C4-2B (cell line): ENCODE results near the gene ANGPTL2.

Experiments used
- H3K27ac ChIP-seq: fragments of 450-650 bp; 2 replicates; pipeline ENCODE4 v1.5.1; 2017
- ZFX ChIP-seq: fragments of 450-650 bp; IDR thresholded peaks from 2 replicates; pipeline ENCODE4 v1.6.1; 2017
- TF ChIP-seq, protein P1 (sequence below): fragments of 450-650 bp; conservative IDR thresholded peaks from 2 replicates; pipeline ENCODE4 v1.5.1; 2017; ENCODE audit warnings: mild to moderate bottlenecking

ANGPTL2 gene

DNA sequence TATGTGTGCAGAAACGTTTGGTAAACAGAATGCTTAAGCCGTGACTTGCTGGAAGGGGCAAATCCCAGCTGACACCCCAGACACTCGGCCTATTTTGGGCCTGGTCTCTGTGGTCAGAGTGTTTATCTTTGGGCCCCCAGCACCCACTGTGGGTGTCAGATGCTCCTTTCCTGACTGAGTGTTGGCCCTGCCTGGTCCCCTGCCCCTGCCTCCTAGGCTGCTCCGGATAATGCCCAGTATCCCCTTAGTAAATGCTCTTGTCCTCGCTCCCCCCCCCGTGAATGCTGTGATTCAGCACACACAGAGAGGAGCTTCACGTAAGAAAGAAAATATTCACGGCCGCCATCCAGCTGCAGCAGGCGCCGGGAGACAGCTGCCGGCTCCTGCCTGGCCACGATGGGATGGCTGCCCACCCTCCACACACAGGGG is 11.3 kb upstream of the ANGPTL2 start:
- H3K27ac ChIP-seq = no peak overlapping the region

DNA sequence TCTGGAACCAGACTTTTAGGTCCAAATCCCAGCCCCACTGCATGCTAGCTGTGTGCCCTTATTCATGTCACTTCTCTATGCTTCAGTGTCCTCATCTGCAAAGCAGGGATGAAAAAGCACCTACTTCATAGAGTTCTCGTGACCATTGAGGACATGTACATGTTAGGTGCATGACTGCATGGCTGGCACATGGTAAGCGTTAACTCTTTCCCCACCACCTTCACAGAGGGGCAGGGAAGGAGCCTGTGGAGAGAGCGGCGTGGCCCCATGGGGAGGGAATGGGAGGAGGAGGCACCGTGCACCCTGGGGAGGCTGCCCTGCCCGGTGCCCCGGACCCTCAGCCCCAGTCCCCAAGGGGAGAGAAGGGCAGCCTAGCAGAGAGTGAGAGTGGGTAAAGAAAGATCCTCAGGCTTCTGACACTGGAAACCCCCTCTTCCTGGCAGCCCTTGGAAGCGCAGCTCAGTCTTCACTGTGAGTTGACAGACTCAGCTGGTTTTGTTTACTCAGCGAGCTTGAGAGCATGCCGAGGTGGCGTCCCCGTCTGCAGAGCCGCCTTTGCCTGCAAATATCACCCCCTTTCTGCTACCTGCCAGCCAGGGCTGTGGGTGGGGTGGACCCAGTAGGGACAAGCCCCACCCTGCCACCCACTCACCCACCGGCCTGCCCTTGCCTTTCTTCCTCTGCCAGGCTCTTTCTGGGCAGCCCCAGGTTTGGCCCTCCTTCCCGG is 10.6 kb upstream of the ANGPTL2 start:
- H3K27ac ChIP-seq = no peak overlapping the region
- no peak for TF ChIP-seq ZFX

More for the DNA sequence above, 11.3 kb upstream of the ANGPTL2 start:
- TF ChIP-seq ZFX = no peak
- TF ChIP-seq, protein P1, sequence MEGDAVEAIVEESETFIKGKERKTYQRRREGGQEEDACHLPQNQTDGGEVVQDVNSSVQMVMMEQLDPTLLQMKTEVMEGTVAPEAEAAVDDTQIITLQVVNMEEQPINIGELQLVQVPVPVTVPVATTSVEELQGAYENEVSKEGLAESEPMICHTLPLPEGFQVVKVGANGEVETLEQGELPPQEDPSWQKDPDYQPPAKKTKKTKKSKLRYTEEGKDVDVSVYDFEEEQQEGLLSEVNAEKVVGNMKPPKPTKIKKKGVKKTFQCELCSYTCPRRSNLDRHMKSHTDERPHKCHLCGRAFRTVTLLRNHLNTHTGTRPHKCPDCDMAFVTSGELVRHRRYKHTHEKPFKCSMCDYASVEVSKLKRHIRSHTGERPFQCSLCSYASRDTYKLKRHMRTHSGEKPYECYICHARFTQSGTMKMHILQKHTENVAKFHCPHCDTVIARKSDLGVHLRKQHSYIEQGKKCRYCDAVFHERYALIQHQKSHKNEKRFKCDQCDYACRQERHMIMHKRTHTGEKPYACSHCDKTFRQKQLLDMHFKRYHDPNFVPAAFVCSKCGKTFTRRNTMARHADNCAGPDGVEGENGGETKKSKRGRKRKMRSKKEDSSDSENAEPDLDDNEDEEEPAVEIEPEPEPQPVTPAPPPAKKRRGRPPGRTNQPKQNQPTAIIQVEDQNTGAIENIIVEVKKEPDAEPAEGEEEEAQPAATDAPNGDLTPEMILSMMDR = no peak

DNA sequence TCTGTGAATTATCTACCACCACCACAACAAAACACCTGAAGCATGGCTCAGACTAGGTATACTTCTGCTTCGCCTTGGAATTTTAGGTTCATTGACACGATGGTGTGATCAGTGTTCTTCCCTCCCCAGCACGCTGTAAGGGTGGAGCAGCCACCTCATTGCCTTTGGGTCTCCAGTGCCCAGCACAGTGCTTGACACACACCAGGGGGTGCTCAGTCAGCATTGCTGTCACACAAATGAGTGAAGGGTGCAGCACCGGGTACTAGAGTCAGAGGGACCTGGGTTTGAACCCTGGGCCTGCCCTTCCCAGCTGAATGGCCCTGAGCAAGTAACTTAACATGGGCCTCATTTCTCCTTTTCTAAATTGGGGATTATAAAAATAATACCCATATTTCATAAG is 9.9 kb upstream of the ANGPTL2 start:
- no peak overlapping the region for H3K27ac ChIP-seq
- no peak for TF ChIP-seq ZFX
- TF ChIP-seq, protein P1 = no peak

DNA sequence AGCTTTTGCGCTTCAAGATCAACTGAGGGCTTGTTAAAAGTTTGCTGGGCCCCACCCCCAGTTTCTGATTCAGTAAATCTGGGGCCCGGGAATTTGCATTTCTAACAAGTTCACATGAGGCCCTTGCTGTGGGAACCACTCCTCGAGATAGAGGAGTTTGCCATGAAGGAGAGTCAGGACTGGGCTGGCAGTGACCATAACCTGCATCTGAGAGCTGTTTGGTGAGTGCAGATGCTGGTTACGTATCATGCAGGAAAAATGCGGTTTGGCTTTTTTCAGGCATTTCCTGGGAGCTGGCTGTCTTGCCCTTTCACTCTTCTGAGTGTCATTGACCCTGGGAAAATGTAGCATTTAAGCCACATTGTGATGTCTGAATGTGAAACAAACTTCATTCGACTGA is 9.4 kb upstream of the ANGPTL2 start:
- no peak overlapping the region for H3K27ac ChIP-seq

DNA sequence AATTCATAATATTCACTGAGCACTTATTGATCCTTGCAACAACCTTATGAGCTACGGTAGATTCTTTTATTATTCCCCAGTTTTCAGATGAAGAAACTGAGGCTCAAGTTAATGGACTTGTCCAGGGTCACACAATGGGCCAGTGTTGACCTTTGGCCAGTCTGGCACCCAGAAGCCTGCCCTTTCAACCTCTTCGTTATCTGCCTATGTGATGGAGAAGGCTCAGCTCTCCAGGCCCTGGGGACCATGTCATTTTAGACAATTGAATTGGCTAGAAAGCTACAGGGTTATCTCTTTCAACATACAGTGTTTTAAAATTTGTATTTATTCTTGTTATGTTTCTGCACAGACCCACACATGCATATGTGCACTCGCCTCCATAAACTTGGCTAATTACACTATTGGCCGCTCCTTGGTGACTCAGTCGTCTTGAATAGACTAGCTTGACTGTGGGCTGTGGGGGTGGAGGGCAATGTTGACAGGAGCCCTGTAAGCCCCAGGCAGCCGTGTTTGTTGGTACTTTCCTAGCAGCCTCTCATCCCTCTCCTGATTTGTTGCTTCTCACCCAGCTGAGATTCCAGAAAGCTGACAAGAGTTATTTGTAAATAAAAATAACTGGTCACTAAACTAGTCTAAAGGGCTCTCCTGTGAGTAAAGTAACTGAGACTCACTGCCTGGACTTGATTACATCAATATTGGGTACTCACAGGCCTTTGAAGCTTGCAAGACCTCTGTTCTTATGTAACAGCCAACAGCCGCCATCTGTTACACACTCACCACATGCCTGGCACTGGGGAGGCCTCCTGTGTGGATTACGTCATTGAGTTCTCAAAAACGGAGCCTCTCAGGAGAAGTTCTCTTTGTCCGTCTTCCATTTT is 8.5 kb upstream of the ANGPTL2 start:
- no peak for TF ChIP-seq ZFX
- TF ChIP-seq, protein P1 = no peak
- H3K27ac ChIP-seq = no peak overlapping the region

More for the DNA sequence above, 9.4 kb upstream of the ANGPTL2 start:
- TF ChIP-seq ZFX = no peak
- TF ChIP-seq, protein P1 = no peak

DNA sequence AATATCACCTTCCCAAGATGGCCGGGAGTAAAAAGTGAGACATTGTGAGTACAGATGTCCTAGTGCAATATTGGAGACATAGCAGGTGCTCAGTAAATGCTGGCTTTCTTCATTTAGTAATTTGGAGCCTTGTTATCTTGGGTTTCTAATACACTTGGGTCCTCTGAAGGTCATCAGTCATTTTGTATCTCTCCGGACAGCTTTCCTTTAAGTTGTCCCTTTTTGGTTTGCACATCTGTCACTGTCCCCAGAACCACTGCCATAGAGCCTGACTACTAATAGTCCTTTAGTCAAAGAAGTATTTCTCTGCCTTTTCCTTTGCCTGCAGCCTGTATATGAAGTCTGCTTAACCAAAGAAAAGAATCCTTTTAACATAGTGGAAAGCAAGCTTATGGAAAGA is 7.8 kb upstream of the ANGPTL2 start:
- H3K27ac ChIP-seq = no peak overlapping the region
- TF ChIP-seq ZFX = no peak
- TF ChIP-seq, protein P1 = no peak

DNA sequence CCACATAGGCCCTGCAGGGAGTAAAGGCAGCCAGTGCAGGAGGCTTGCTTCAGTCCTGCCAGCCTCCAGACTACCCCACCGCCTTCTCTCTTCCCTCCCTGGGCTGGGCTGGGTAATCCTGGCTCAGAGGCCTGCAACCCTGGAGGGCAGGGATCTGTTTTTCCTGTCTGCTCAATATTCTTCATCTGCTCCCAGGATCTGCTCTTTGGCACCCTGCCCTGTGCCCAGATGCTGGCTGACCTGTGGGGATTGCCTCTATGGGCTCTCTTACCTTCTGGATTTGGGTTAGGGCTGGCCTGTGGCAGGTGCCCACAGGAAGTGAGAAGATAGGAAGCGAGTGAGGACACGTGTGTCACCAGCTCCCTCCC is 7.3 kb upstream of the ANGPTL2 start:
- TF ChIP-seq, protein P1 = no peak
- no peak for TF ChIP-seq ZFX
- no peak overlapping the region for H3K27ac ChIP-seq
